Endothelial cell (in vitro differentiated cells): ENCODE results near the gene CUTA. TPM values are rescaled to one million over a fixed set of nuclear protein-coding genes. Genes with fewer than 3 reads are reported as not detected.

Experiments used
- DNase-seq: peaks from one replicate; pipeline ENCODE4 v3.0.0; 2021; ENCODE audit warnings: low spot score
- H3K27ac Mint-ChIP-seq: one replicate; pipeline ENCODE4 v1.8.0; 2021; ENCODE audit warnings: mixed read lengths, inconsistent platforms; ENCODE audit not compliant: unreplicated experiment
- H3K27me3 Mint-ChIP-seq: one replicate; pipeline ENCODE4 v1.8.0; 2021; ENCODE audit warnings: mild to moderate bottlenecking, moderate library complexity, mixed read lengths, inconsistent platforms; ENCODE audit not compliant: unreplicated experiment
- H3K36me3 Mint-ChIP-seq: one replicate; pipeline ENCODE4 v1.8.0; 2021; ENCODE audit warnings: mild to moderate bottlenecking, low read depth, mixed read lengths, inconsistent platforms; ENCODE audit not compliant: unreplicated experiment
- H3K4me1 Mint-ChIP-seq: one replicate; pipeline ENCODE4 v1.8.0; 2021; ENCODE audit warnings: mild to moderate bottlenecking, mixed read lengths, inconsistent platforms; ENCODE audit not compliant: unreplicated experiment
- H3K4me3 Mint-ChIP-seq: one replicate; pipeline ENCODE4 v1.8.0; 2021; ENCODE audit warnings: mild to moderate bottlenecking, mixed read lengths, inconsistent platforms; ENCODE audit not compliant: unreplicated experiment
- H3K9me3 Mint-ChIP-seq: one replicate; pipeline ENCODE4 v1.8.0; 2021; ENCODE audit warnings: mixed read lengths, inconsistent platforms; ENCODE audit not compliant: unreplicated experiment
- CTCF ChIP-seq: fragments of 200-600 bp; sonication (generic); IDR thresholded peaks from one replicate; pipeline ENCODE4 v1.5.0; 2021; ENCODE audit warnings: antibody characterized with exemption; ENCODE audit not compliant: unreplicated experiment
- total RNA-seq: library from RNA; stranded (reverse); fragmentation: NEBNext Ultra II Directional; extraction: Animal tissue kit (Norgen Biotek cat#: 25700); gene quantifications from one replicate; pipeline ENCODE4 v1.2.1, GENCODE V29; 2021; ENCODE audit not compliant: unreplicated experiment

CUTA gene
- total RNA-seq, 1 donor from 2014 or later: 163 TPM

- Mint-ChIP-seq H3K4me3 (peak overlapping the region; percentile 95), H3K9me3 (no peaks in the 10 kb centered on the region), H3K36me3 (peaks cover 9% of the 10 kb centered on the region), H3K27ac (peak overlapping the region; percentile 95), H3K4me1 (peaks cover 50% of the 10 kb centered on the region), H3K27me3 (peaks cover 20% of the 10 kb centered on the region)
- no peak for TF ChIP-seq CTCF
- DNase-seq: no peak
Measured at GRCh38 chr6:33424855-33425667, 7.2 kb upstream of the CUTA start.

GRCh38 chr6:33423777-33424176, 5.9 kb upstream of the CUTA start:
- H3K4me3 Mint-ChIP-seq: peak overlapping the region; percentile 95
- H3K9me3 Mint-ChIP-seq: no peaks in the 10 kb centered on the region
- peaks cover 46% of the 10 kb centered on the region for H3K4me1 Mint-ChIP-seq

GRCh38 chr6:33421344-33421643, 3.4 kb upstream of the CUTA start:
- no peak for TF ChIP-seq CTCF
- H3K27me3 Mint-ChIP-seq: peaks cover 17% of the 10 kb centered on the region

More at GRCh38 chr6:33423777-33424176, 5.9 kb upstream of the CUTA start:
- peaks cover 14% of the 10 kb centered on the region for H3K36me3 Mint-ChIP-seq
- peaks cover 16% of the 10 kb centered on the region for H3K27me3 Mint-ChIP-seq
- TF ChIP-seq CTCF: no peak
- H3K27ac Mint-ChIP-seq: peak overlapping the region; percentile 95
- DNase-seq: no peak

GRCh38 chr6:33420491-33421343, 2.8 kb upstream of the CUTA start:
- DNase-seq: no peak
- TF ChIP-seq CTCF: no peak
- peaks cover 22% of the 10 kb centered on the region for H3K36me3 Mint-ChIP-seq
- no peaks in the 10 kb centered on the region for H3K9me3 Mint-ChIP-seq
- peaks cover 56% of the 10 kb centered on the region for H3K4me1 Mint-ChIP-seq
- H3K27ac Mint-ChIP-seq: peak overlapping the region; percentile 49
- peak overlapping the region; percentile 87 for H3K4me3 Mint-ChIP-seq
- H3K27me3 Mint-ChIP-seq: peaks cover 18% of the 10 kb centered on the region

More at GRCh38 chr6:33421344-33421643, 3.4 kb upstream of the CUTA start:
- Mint-ChIP-seq H3K9me3 (no peaks in the 10 kb centered on the region), H3K4me1 (peaks cover 52% of the 10 kb centered on the region), H3K4me3 (peak overlapping the region; percentile 23), H3K27ac (peak overlapping the region; percentile 49), H3K36me3 (peaks cover 16% of the 10 kb centered on the region)
- no peak for DNase-seq
